Left cardiac atrium (tissue), 4 donors: Measurements from ENCODE around the gene ARHGAP42. TPM values are rescaled to one million over a fixed set of nuclear protein-coding genes. Genes with fewer than 3 reads are reported as not detected.
"Not testable (repeated sequence)": the region's sequence is repeated elsewhere in the genome, so short reads cannot be mapped to it uniquely, and the experiment has no call there.

ENCODE experiments used
- ATAC-seq, 2 donors: fragments of 200-7000 bp; cut with Tn5 transposase; one replicate each; pipeline ENCODE4 v1.9.1; 2020; ENCODE audit warnings: mild to moderate bottlenecking in 2 of 2, moderate library complexity in 2 of 2
- DNase-seq: peaks from one replicate; pipeline ENCODE4 v3.0.0-alpha.2; 2020
- intact Hi-C, 2 donors: fragments of 100-400 bp; cut with DNase I; formaldehyde crosslinking; loops; one replicate each; pipeline versions ENCODE4 v1.14.1 to v1.15.1; 2022 to 2023
- total RNA-seq, 2 donors: library from RNA; stranded (reverse); fragmentation: NEBNext Ultra II Directional; extraction: Animal tissue kit (Norgen Biotek cat#: 25700); gene quantifications; one replicate each; pipeline ENCODE4 v1.2.1, GENCODE V29; 2021
- donor health status: DM: no; HTN: yes; CAD: no.
- donor health status: DM: no; HTN: yes; CAD: no; lungs with severe emphysema.
- donor health status: DM: yes; HTN: yes; CAD: no.
- donor health status: Dilated cardiomyopathy.

ARHGAP42 gene
- total RNA-seq, 2 donors from 2014 or later: 9.0 to 12.8 TPM

DNA sequence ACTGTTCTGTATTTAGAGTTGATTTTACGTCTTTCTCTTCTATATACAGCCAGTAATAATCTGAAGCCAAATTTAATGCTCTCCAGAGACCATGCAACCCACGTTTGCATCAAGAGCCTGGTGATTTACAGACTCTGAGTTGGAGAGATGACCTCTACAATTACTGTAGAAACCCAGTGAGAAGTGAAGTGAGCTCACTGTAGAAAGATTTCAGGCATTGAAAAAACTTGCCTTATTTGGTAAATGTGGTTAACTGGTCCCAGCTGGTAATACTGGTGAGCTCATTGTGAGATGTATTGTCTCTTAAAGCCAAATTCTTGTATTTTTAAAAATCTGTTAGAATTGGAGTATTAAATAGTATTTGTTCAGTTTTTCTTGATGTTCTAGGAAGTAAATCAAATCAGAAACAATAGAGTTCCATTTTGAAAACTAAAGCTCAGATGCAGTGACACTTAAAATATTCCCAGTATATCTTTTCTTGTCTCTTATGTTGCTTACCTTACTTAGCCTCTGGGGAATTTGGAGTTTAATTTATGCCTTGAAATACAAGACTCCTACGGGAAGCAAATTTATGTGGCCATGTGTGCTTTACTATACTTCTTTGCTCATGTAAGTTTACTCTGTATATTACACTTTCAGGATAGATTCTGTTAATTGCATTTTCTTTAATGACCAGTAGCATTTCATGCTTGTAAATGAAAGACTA is 189.9 kb downstream of the ARHGAP42 start:
- ATAC-seq: peak; percentile 30 to 90
- no peak for DNase-seq
- intact Hi-C loops: no loop called here

DNA sequence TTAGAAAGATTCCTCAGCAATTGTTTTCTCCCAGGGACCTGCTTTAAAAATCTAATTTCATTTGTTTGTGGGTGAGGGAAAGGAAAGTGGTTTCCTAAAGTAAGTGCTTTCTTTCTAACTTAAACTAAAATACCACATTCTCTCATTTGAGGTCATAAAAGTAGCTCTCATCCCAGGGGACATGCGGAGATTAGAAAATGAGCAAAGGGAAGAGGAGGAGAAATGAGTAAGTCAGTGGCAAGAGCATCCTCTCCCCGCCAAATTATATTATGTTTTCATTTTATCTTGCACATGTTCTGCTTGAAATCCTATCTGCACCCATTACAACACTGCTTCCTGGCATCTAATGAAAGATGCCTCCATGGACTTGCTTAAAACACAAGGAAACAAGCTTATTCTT is 191.4 kb downstream of the ARHGAP42 start:
- peak in 1 of 2 donors; percentile 46 for ATAC-seq
- intact Hi-C loops: no loop called here
- DNase-seq: no peak

- ATAC-seq (no peak), DNase-seq (no peak)
- intact Hi-C loops: no loop called here
Measured at GRCh38 chr11:100882957-100883356, 195.9 kb downstream of the ARHGAP42 start.

DNA sequence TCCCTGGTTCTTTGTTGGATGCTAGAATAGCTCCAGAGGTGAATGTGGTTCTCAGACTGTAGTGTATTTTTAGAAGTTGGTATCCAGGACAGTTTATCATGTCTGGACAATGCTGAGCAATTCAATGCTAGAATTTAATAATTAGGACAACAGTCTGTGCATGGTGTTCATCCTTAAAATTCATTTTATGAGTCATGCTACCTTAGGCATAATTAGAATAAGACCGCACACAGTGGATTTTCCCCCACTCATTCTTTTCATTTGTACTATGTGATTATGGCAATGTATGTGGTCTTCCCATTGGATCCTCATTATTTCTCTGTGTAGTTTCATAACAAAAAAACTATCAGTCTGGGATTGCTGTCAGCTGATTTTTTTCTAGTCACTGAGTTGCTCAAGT is 196.7 kb downstream of the ARHGAP42 start:
- intact Hi-C loops: no loop called here
- DNase-seq (no peak), ATAC-seq (no peak)

DNA sequence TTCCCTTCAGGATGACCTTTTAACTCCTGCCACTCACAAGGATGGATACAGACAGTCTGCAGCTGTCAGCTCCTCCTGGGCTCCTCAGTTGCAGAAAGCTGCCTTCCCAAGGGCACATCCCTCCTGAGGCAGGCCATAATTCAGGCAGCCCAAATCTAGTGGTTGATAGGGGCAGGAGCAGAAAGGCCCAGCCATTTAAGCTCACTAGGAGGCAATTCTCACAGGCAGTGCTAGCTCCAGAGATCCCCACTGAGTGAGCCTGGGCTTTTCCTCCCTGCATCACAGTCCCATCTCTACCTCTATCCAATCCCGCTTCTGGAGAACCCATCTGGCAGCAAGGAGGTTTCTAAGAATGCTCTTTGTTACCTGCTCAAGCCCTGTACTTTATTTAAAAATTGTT is 200.6 kb downstream of the ARHGAP42 start:
- no peak for DNase-seq
- no peak for ATAC-seq
- intact Hi-C loops: no loop called here

GRCh38 chr11:100888836-100889235 is 201.7 kb downstream of the ARHGAP42 start:
- no peak for DNase-seq

DNA sequence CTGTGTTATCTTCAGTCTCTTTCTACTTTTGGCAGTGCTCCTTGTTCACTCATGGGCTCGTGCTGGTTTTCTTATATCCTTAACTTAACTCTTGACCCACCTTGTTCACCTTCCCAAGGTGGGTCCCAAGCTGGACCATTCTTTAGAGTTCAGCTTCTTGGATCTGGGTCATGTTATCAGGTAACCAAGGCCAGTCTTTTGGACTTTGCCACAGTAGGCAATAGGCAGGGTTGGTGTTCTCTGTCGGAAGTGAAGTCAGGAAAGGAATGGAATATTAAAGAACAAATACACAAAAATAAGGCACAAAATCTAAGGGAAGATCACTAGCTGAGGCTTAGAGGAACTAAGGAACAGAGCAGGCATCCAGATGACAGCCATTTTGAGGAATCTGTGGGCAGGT is 202.7 kb downstream of the ARHGAP42 start:
- no peak for ATAC-seq
- intact Hi-C loops: no loop called here
- no peak for DNase-seq

More at GRCh38 chr11:100888836-100889235, 201.7 kb downstream of the ARHGAP42 start:
- ATAC-seq: no peak
- intact Hi-C loops: no loop called here

DNA sequence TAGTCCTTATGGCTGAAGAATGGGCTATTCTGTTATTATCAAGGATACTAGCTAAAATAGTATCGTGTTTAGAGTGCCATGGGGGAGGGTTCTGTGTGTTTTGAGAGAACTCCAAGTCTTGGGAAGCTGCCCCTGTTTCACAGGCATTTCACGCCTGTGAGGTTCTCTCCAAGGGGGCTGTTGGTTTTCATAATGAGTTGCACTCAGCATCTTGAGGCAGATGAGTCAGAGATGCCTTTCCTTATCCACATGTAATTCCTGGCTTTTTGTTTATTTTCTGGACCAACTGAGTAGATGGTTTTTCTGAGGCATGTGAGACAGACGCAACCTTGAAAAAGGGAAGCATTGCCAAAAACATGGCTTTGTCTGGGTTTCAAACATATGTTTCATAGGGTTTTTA is 203.7 kb downstream of the ARHGAP42 start:
- ATAC-seq (peak in 1 of 2 donors; percentile 58), DNase-seq (no peak)
- intact Hi-C loops: no loop called here

DNA sequence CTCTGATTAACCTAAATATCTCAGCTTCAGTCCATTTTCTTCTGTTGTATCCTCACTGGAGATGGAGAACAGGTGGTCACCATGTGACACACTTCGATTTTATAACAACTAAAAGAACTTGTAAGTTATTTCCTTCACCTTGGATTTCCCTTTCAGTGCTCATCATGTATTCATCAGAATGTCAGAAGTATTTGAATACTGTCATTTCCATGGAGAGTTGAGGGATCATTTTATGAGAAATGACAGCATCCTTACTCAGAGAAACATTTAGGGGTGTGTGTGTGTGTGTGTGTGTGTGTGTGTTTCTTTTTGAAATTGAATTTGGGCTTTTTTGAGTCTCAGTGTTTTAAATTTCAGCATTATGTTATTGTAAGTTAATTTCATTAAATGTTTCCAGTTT is 205.8 kb downstream of the ARHGAP42 start:
- intact Hi-C loops: no loop called here
- DNase-seq (no peak), ATAC-seq (no peak)

DNA sequence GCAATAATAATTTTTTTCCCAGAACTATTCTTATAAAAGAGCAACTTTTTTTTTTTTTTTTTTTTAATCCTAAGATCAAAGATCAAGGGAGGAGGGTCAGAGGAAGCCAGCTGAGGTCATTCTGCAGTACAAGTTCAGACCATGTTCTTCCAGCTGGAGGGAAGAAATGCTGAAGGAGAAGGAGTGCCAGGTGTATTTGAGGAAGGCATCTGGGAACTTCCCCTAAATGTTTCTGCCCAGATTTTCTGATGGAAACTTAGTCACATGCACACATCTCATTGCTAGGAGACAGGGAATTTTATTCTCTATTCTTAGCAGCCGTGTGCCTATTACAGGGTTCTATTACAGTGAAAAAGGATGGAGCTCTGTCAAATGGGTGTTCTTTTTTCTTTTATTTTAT is 208.4 kb downstream of the ARHGAP42 start:
- DNase-seq: no peak
- intact Hi-C loops: no loop called here
- ATAC-seq: no peak

GRCh38 chr11:100895976-100896375 is 208.9 kb downstream of the ARHGAP42 start:
- ATAC-seq, DNase-seq, intact Hi-C loops: not testable (repeated sequence)

GRCh38 chr11:100901471-100901870 is 214.4 kb downstream of the ARHGAP42 start:
- DNase-seq, ATAC-seq, intact Hi-C loops: not testable (repeated sequence)

DNA sequence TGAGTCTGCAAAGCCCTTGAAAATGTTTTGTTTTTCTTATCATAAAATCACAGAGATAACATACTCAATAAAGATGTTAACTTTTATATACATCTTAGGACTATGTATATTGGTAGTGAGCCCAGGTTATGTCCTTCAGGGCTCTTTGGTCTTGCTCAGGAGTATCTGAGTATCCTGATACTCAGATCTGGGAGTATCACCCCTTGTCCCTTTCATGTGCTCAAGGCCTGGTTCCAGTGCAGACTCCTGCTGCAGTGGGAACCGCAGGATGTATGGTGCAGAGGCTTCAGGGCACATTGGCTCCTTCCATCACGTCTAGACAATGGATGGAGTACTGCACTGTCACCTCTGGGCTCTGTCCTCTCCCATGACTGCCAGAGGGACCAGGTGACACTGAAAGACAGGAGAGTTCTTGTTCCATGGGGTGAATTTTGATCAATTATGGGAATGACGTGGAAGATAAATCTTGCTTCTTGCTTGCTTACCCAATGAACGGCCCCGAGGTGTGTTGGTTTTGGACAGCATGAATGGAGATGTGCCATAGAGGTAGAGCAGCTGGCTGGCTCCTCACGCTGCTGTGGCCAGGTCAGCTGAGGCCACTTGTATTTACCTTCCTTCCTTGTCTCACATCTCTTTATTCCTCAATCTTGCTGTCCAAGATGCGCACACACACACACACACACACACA is 215.5 kb downstream of the ARHGAP42 start:
- ATAC-seq (no peak), DNase-seq (no peak)
- intact Hi-C loops: no loop called here

- intact Hi-C loops: no loop called here
- DNase-seq (no peak), ATAC-seq (peak in 1 of 2 donors; percentile 27)
Measured at GRCh38 chr11:100903284-100903683, 216.2 kb downstream of the ARHGAP42 start.

DNA sequence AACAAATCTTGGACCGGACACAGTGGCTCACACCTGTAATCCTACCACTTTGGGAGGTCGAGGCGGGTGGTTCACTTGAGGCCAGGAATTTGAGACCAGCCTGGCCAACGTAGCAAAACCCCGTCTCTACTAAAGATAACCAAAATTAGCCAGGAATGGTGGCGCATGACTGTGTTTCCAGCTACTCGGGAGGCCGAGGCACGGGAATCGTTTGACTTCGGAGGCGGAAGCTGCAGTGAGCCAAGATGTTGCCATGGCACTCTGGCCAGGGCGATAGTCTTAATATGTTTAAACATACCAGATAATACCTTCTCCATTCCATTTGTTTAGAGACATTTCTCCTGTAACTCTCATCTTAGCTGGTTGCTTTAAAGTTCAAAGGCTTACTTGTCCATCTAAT is 218.6 kb downstream of the ARHGAP42 start:
- ATAC-seq: no peak
- intact Hi-C loops: no loop called here
- no peak for DNase-seq

- no peak for ATAC-seq
- DNase-seq: no peak
- intact Hi-C loops: no loop called here
Measured at GRCh38 chr11:100908746-100909145, 221.7 kb downstream of the ARHGAP42 start.

DNA sequence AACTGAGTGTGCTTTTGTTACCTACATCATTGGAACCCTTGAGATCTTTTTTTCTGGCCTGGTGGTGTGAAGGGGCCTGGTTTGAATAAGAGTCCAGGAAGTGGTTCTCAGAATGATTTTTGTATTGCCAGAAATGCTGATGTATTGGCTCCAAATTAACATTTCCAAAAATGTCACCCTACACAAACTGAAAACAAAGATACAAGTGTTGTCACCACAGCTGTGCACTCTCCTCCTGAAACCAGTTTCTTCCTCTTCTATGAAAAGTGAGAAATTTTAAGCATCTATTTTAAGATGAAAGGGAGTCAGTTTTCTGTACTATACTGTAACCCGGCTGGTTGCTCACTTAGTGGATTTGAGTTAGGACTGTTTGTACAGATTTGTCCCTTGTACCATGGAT is 223.7 kb downstream of the ARHGAP42 start:
- intact Hi-C loops: no loop called here
- DNase-seq (no peak), ATAC-seq (no peak)

DNA sequence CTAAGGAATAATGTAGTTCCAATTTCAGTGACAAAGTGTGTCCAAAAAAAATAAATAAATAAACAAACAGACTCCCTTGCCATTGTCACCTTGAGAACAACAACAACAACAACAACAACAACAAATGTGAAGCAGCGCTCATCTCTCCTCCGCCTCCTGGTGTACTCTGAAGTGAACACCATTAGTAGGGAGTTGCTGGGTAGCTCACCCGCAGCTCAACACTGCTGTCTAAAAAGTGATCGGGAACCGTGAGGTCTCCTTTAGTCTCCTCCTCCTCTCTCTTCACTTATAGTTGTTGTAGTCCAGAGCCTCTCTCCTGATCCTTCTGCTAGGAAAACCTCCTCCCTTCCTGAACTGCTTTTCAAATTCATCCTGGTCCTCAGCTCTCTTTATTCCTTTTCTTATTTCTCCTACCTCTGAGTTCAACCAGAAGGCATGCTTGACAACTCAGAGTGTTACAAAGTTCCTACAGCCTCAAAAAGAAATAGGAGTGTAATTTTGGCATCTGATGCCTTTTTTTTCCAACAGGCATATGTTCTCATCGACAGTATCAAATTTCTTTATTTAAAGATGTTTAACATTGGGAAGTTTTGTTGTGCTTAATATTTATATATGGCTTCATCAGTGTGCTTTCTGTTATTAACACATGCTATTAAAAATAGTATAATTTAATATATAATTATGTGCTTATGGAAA is 227.5 kb downstream of the ARHGAP42 start:
- intact Hi-C loops: no loop called here
- ATAC-seq (no peak), DNase-seq (no peak)

- intact Hi-C loops: no loop called here
- no peak for ATAC-seq
- no peak for DNase-seq
Measured at GRCh38 chr11:100918551-100919500, 231.7 kb downstream of the ARHGAP42 start.
